Right lobe of liver (tissue), 4 donors: ENCODE data around the gene TYW1B.

Experiments
- POLR2A ChIP-seq: fragments of 450-650 bp; IDR thresholded peaks from one replicate; pipeline ENCODE4 v1.6.1; 2017; ENCODE audit warnings: antibody characterized with exemption, mild to moderate bottlenecking
- TF ChIP-seq, protein P1 (sequence below), 4 donors: fragments of 200-600 bp in 3 of 4; fragments of 450-650 bp in 1 of 4; IDR thresholded peaks; one replicate each; pipeline versions ENCODE4 v1.5.1 to v1.8.0; 2016 to 2022; ENCODE audit warnings: antibody characterized with exemption in 4 of 4, mild to moderate bottlenecking in 2 of 4
- donor health status: DM: no; HTN: no; CAD: no.
- donor health status: DM: no; HTN: no; CAD: no.
- donor health status: DM: no; HTN: yes; CAD: no.

DNA sequence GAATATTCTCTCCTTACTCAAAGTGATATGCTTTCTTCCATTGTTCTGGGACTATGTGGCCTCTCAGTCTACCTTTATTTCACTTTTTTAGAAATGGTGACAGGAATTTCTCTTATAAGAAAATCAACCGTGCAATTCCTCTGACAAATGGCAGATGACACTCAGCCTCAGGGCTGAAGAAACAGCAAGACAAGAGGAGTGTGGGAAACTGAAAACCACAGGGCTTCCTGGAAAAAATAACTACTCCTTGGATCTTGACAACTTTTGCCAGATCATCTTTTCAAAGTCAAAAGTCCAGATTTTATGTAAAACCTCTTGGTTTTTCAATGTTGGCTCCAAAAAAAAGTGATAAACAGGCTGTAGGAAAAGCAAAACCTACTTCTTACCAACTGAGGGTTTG, 121.5 kb downstream of the TYW1B start:
- TF ChIP-seq POLR2A = no peak
- TF ChIP-seq, protein P1, sequence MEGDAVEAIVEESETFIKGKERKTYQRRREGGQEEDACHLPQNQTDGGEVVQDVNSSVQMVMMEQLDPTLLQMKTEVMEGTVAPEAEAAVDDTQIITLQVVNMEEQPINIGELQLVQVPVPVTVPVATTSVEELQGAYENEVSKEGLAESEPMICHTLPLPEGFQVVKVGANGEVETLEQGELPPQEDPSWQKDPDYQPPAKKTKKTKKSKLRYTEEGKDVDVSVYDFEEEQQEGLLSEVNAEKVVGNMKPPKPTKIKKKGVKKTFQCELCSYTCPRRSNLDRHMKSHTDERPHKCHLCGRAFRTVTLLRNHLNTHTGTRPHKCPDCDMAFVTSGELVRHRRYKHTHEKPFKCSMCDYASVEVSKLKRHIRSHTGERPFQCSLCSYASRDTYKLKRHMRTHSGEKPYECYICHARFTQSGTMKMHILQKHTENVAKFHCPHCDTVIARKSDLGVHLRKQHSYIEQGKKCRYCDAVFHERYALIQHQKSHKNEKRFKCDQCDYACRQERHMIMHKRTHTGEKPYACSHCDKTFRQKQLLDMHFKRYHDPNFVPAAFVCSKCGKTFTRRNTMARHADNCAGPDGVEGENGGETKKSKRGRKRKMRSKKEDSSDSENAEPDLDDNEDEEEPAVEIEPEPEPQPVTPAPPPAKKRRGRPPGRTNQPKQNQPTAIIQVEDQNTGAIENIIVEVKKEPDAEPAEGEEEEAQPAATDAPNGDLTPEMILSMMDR (IDR thresholded peaks at IDR 0.05) = no peak
